Measurements from ENCODE around the gene PAF1.
A peak's percentile ranks its signal among the peaks of the same experiment; 100 is the strongest.

Gene PAF1

GRCh38 chr19:39416152-39417120 lies 25.5 kb upstream of the PAF1 start:
- DNase-seq (ENCODE audit: low spot score): no peak

DNA sequence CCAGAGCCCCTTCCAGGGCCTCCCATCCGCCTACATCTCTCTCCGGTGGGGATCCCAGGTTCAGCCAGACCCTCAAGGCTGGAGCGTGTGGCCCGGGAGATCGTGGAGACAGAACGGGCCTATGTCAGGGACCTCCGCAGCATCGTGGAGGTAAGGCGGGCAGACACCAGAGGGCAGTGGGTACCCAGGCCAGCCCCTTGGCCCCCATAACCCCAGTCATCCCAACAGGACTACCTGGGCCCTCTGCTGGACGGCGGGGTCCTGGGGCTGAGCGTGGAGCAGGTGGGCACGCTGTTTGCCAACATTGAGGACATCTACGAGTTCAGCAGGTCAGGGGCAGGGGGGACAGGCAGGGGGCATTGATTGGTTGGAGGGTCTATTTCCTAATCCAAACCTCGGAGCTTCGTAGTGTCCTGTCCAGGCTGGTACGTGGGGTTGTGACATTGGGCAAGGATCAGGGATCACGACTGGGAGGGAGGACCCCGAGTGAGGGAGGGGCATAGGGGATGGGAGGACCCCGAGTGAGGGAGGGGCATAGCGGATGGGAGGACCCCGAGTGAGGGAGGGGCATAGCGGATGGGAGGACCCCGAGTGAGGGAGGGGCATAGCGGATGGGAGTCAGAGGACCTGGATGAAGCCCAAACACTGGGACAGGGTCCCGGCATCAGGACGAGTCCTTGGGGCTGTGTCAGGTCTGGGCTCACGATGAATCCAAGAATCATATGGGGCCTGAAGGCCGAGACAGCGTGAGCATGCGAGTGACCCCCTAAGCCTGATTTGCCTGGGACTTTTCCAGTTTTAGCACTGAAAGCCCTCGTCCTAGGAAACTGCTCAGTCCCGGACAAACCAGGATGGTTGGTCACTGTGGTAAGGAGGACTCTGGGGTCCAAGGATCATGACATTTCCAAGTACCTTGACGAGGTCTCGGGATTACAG lies 24.5 kb upstream of the PAF1 start:
- DNase-seq (ENCODE audit: low spot score): no peak

DNA sequence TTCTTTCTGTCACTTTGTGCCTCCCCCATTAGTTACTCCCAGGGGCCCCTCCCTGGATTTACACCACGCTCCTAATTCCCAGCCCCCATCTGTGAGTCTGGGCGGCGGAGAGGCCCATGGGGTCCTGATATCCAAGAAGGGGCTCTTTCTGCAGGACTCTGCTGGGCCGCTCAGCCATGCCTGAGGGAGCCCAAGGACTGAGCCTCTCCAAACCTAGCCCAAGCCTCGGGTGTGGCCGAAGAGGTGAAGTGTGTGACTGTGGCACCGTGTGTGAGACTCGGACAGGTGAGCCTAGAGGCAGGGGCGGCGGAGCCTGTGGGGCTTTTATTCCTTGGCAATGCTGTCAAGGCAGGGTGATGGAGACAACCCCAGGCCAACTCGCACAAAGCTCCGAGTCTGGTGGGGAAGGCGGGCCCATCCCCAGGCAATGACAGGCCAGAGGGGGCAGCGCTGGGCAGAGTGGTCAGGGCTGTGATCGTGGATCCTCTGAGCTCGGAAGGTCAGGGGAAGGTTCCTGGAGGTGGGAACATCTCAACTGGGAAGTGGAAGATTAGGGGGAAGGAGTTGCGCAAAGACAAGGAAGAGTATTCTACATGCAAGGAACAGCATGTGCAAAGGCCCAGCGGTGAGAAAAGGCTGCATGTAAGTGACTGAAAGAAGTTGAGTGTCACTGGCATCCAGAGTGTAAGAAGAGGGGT lies 23.2 kb upstream of the PAF1 start:
- no peak for DNase-seq (ENCODE audit: low spot score)

DNA sequence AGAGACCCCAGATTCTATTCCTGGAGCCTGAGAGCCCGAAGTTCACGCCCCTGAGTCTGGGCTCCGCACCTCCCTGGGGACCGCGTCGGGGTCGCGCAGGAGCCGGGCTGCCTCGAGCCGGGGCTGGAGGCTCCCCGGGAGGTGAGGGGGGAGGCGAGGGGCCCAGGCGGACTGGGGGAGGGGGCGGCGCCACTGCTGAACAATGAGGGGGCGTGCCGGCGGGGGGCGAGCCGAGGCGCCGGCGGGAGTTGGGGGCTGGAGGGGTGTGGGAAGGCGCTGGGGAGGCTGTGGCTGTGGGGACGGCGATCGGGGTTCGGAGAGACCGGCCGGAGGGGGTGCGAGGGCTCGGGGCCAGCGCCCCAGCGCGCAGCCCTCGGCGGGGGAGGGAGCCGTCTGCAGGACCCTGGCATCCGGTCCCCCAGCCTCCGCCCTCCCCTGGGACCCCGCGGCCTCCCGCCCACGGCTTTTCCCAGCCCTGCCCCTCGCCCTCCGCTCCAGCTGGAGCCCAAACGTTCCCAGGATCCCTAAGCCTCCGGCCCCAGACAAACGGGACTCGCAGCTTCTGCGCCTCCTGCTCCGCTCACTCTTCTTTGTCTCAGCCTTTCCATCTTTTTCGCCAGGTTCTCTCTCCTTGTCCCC lies 22.5 kb upstream of the PAF1 start:
- no peak for DNase-seq (ENCODE audit: low spot score)

DNA sequence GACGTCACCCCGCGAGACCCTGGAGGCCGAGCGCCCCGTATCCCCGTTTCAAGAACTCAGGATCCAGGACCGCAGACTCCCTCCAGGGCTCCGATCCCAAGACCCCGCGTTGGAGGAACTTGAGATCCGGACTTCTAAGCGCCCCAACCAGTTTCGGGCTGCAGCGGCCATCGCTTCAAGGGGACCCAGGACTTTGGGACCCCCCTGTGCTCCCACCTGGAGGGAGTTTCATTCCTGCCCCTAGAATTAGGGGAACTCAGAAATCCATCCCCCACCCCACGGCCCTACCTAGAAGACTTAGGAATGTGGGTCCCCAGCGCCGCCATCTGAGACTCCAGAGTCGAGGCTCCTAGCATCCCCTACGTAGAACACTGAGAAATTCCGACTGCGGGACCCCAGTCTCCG lies 22.0 kb upstream of the PAF1 start:
- DNase-seq (ENCODE audit: low spot score): no peak

GRCh38 chr19:39412100-39412866 lies 21.4 kb upstream of the PAF1 start, which contains the start of gene PLEKHG2:
Gene PLEKHG2, plus strand, starts transcription at chr19:39412669. Its CDS starts 1,418 bp downstream, at chr19:39414087.
- peak; percentile 99 for DNase-seq (ENCODE audit: low spot score)

GRCh38 chr19:39411832-39412099 lies 20.9 kb upstream of the PAF1 start:
- DNase-seq (ENCODE audit: low spot score): peak; percentile 88

- peak; percentile 70 for DNase-seq (ENCODE audit: low spot score)
These were observed 20.4 kb upstream of the PAF1 start for GRCh38 chr19:39411081-39411831.

GRCh38 chr19:39410831-39411080 lies 19.9 kb upstream of the PAF1 start:
- no peak for DNase-seq (ENCODE audit: low spot score)

DNA sequence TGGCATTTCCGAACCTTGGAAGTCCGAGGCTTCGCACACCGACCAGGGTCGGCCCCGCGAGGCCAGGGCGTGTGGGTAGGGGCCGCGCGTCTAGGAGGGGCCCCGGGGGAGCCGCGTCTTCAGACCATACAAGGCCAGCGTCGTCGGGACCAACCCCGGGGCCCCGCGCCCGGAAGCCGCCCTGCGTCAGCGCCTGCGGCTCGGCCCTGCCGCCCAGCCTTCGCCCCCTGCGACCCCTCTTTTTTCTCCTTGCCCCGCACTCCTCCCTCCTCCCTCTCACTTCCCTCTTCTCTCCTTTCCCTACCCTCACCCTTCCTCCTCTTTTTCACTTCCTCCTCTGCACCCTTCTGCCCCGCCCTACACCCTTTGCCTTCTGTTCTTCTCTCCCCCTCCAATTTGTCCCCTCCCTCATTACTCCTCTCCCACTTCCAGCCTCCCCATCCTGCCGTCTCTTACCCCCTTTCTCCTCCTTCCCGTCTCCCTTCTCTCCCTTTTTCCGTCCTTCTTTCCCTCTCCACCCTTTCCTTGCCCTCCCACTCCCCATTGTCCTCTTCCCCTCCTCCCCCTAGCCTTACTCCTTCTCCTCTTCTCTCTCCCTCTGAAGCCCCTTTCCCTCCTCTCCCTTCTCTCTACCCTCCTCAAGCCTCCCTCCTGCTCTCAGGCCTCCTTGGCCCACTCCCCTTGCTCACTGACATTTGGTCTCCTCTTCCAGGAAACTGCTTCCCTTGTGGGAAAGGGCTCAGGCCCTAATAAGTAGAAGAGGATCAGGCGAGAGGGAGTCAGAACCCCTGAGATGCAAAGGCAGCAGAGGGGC lies 19.3 kb upstream of the PAF1 start:
- DNase-seq (ENCODE audit: low spot score): peak; percentile 41

DNA sequence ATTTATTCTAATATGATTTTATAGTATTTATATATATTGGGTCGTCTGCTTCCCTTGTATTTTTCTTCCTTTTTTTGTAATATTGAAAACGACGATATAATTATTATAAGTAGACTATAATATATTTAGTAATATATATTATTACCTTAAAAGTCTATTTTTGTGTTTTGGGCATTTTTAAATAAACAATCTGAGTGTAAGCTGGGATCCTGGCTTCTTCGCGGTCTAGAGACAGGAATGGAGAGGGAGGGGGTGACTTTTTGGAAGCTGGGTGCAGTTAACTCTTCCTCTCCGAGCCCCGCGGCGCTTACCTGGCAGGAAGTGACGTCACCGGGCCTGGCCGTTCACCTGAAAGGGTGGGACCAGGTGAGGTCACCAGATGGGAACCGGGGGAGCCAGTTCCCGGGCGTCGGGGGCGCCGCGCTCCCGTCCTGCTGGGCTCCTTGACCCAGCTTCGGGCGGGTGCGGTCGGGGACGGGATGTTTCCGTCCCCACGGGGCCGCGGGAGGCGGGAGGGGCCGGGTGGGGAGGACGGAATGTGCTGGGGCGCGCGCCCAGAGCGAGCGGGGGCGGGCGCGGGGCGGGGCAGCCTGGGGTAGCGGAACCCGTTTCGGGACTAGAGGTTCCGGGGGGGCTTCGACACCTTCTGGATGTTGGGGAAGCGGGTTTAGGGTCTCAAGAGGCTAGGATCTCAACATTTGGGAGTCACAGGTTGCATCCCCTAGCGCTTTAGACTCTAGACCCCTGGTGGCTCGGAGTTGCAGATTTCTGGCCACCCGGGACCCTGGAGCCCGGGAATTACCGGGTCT lies 18.5 kb upstream of the PAF1 start:
- DNase-seq (ENCODE audit: low spot score): peak; percentile 92

DNA sequence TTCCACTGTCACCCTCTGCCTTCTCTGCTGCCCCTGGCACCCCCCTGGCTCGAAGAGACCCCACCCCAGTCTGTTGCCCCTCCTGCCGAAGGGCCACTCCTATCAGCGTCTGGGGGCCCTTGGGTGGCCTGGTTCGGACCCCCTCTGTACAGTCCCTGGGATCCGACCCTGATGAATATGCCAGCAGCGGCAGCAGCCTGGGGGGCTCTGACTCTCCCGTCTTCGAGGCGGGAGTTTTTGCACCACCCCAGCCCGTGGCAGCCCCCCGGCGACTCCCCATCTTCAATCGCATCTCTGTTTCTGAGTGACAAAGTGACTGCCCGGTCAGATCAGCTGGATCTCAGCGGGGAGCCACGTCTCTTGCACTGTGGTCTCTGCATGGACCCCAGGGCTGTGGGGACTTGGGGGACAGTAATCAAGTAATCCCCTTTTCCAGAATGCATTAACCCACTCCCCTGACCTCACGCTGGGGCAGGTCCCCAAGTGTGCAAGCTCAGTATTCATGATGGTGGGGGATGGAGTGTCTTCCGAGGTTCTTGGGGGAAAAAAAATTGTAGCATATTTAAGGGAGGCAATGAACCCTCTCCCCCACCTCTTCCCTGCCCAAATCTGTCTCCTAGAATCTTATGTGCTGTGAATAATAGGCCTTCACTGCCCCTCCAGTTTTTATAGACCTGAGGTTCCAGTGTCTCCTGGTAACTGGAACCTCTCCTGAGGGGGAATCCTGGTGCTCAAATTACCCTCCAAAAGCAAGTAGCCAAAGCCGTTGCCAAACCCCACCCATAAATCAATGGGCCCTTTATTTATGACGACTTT lies 17.7 kb upstream of the PAF1 start:
- peak; percentile 50 for DNase-seq (ENCODE audit: low spot score)

DNA sequence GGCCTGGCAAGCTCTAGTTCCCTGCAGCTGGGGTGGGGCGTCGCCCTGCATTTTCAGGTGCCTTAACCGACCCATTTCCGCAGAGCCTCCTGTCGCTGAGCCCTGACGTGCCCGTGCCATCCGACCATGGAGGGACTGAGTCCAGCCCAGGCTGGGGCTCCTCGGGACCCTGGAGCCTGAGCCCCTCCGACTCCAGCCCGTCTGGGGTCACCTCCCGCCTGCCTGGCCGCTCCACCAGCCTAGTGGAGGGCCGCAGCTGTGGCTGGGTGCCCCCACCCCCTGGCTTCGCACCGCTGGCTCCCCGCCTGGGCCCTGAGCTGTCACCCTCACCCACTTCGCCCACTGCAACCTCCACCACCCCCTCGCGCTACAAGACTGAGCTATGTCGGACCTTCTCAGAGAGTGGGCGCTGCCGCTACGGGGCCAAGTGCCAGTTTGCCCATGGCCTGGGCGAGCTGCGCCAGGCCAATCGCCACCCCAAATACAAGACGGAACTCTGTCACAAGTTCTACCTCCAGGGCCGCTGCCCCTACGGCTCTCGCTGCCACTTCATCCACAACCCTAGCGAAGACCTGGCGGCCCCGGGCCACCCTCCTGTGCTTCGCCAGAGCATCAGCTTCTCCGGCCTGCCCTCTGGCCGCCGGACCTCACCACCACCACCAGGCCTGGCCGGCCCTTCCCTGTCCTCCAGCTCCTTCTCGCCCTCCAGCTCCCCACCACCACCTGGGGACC lies 16.9 kb upstream of the PAF1 start:
- peak; percentile 72 for DNase-seq (ENCODE audit: low spot score)

DNA sequence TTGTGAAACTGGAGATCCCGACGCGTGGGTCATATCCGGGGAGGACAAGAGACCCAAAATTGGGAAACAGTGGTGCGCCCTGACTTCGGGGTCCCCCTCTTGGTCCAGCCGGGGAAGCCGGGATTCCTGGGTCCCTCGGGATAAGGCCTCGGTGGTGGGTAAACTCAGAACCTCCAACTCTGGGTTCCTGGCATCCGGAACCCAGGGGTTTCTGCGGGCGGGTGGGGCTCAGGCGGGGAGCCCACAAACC lies 16.4 kb upstream of the PAF1 start:
- DNase-seq (ENCODE audit: low spot score): no peak

- peak; percentile 90 for DNase-seq (ENCODE audit: low spot score)
These were observed 15.9 kb upstream of the PAF1 start, which contains the start of gene ZFP36 for GRCh38 chr19:39406656-39407409. Gene ZFP36, plus strand, starts transcription at chr19:39406847. Its CDS starts 58 bp downstream, at chr19:39406905.

- no peak for DNase-seq (ENCODE audit: low spot score)
These were observed 15.2 kb upstream of the PAF1 start for GRCh38 chr19:39405958-39406655.
